ENCODE data around the gene RYR1.

DNA sequence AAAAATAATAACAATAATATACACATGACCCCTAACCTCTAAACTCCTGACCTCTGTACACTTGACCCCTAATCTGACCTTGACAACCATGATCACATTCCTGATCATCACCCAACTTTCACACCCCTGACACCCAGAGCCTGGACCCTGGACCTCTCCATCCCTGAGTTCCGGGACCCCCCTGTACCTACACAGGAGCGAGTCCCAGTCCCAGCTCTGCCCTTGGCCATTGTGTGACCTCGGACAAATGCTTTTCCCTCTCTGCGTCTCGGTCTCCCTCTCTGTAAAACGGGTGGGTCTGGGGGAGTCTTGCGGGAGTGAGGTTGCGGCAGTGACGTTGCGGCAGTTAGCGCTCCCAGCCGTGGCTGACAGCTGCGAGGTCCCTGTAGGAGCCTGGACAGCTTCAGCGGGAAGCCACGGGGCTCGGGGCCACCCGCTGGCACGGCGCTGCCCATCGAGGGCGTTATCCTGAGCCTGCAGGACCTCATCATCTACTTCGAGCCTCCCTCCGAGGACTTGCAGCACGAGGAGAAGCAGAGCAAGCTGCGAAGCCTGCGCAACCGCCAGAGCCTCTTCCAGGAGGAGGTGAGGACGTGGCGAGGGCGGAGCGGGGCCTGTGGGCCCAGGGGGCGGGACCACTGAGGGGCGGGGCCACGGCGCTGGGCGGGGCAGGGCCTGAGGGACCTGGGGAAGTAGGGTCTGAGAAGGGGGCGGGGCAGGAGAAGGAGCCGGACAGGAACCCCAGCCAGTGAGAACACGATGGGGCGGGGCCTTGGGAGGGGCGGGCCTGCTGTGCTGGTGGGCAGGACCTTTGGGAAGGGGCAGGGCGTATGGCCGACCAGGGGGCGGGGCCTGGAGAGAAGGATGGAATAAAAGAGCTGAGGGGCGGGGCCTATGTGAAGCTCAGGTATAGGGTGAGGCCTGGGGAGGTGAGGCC, 19.2 kb downstream of the RYR1 start:
- TF ChIP-seq CHD1 (IDR thresholded peaks at IDR 0.05; ENCODE audit: low read depth, low read length) (no peak), POLR2AphosphoS5 (IDR thresholded peaks at IDR 0.05; ENCODE audit: low read depth, low read length) (no peak)
